OCI-M2 (cell line): ENCODE measurements around the gene SEPTIN5.
"Not testable (repeated sequence)": the region's sequence is repeated elsewhere in the genome, so short reads cannot be mapped to it uniquely, and the experiment has no call there.

Source experiments
- DNase-seq: peaks from one replicate; lab custom pipeline; 2025; ENCODE audit not compliant: unreplicated experiment; lab: John Stamatoyannopoulos, UW

Gene SEPTIN5

DNA sequence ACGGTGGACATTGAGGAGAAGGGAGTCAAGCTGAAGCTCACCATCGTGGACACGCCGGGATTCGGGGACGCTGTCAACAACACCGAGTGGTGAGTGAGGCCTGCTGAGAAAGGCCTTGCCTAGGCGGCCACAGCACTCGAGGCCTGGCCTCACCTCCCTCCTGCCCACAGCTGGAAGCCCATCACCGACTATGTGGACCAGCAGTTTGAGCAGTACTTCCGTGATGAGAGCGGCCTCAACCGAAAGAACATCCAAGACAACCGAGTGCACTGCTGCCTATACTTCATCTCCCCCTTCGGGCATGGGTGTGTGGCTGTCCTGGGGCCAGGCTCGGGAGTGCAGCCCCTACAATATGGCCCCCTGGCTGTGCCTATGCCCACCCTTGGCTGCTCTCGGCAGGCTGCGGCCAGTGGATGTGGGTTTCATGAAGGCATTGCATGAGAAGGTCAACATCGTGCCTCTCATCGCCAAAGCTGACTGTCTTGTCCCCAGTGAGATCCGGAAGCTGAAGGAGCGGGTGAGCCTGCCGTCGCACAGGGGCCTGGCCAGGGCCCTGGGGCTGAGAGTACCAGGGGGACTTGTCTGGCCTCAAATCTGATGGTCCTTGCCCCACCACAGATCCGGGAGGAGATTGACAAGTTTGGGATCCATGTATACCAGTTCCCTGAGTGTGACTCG, 6.0 kb downstream of the SEPTIN5 start:
- no peak for DNase-seq

DNA sequence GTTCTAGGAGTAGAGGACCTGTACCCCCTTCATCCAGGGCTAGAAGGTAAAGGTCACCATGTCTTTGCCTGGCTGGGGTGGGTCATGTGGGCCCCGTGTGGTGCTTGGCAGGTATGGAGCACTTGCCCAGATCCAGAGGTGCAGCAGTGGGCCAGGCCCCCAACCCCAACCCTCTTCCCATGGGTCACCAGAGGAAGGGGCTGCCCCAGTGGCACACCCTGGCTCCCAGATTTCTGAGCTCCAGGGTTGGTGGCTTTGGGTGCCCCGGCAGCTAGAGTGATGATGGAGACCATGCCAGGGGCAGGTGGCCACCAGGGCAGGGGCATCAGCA, 6.7 kb downstream of the SEPTIN5 start:
- DNase-seq: no peak

DNA sequence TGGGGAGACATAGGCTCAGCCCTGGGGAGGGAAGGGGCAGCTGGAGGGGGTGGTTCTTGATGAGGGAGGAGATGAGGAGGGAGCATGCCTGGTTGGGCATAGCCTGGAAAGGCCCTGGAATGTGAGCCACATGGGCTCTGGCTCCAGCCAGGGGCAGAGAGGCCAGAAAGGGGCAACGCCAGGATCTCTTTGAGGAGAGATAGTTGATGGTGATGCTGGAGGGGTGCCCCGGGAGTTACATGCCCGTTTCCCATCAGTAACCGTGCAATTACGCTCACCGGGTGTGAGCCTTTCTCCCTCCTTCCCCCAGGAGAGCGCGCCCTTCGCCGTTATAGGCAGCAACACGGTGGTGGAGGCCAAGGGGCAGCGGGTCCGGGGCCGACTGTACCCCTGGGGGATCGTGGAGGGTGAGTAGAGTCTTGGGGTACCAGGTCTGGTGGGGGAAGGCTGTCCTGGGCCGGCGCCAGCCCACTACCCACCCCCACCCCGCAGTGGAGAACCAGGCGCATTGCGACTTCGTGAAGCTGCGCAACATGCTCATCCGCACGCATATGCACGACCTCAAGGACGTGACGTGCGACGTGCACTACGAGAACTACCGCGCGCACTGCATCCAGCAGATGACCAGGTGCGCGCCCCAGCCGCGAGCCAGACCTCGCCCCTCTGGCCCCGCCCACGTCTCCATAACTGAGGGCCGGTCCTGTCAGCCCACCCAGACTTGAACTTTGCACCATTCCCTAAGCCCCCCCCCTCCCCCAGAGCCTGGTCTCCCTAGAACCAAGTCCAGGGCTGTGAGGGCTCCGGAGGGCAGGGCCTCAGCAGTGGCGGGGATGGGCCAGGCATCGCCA, 7.3 kb downstream of the SEPTIN5 start:
- no peak for DNase-seq

GRCh38 chr22:19722178-19722981, 8.1 kb downstream of the SEPTIN5 start:
- no peak for DNase-seq

- no peak for DNase-seq
Observed at GRCh38 chr22:19722982-19723231, 8.6 kb downstream of the SEPTIN5 start.

GRCh38 chr22:19723232-19723982, 9.1 kb downstream of the SEPTIN5 start, which contains the start of gene GP1BB:
TSS of gene GP1BB (plus strand) at chr22:19723539. CDS start at chr22:19723570, 31 bp downstream.
- DNase-seq: peak; percentile 23

DNA sequence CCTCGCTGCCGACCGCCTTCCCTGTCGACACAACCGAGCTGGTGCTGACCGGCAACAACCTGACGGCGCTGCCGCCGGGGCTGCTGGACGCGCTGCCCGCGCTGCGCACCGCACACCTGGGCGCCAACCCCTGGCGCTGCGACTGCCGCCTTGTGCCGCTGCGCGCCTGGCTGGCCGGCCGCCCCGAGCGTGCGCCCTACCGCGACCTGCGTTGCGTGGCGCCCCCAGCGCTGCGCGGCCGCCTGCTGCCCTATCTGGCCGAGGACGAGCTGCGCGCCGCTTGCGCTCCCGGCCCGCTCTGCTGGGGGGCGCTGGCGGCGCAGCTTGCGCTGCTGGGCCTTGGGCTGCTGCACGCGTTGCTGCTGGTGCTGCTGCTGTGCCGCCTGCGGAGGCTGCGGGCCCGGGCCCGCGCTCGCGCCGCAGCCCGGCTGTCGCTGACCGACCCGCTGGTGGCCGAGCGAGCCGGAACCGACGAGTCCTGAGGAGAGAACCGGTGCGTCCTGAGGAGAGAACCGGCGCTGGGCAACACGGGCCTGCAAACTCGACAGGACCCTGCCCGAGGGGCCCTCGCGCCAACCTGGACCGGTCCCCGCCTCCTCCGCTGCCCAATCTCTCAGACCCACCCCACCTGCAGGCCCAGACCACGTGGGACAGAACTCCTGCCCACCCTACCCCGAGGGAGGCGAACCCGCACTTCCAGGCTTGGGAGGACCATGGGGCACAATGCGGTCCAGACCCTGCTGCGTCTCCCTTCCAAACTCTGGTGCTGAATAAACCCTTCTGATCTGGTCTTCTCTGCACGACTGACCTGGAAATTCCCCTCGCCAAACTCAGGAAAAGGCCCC, 9.9 kb downstream of the SEPTIN5 start:
- no peak for DNase-seq

GRCh38 chr22:19724927-19725661, 10.8 kb downstream of the SEPTIN5 start:
- DNase-seq: no peak

- not testable (repeated sequence) for DNase-seq
Observed at GRCh38 chr22:19726064-19726788, 11.9 kb downstream of the SEPTIN5 start.

GRCh38 chr22:19727310-19728150, 13.2 kb downstream of the SEPTIN5 start:
- no peak for DNase-seq

DNA sequence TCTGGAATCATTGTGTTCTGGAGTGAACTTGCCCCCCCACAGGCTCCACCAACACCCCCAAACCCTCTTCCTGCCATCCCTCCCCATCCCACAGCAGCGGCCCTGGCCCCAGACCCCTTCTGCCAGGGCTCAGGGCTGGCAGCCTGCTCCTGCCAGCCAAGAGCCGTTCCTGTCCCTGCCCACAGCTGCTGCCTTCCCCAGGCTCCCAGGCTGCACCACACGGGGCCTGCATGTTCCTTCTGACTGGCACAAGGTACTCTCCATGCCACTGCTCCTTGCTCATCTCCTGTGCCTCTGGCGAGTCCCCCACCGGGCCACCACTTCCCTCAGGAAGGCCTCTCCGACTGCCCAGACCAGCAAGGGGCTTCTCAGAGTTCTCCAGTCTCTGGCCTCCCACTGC, 14.0 kb downstream of the SEPTIN5 start:
- DNase-seq: no peak

DNA sequence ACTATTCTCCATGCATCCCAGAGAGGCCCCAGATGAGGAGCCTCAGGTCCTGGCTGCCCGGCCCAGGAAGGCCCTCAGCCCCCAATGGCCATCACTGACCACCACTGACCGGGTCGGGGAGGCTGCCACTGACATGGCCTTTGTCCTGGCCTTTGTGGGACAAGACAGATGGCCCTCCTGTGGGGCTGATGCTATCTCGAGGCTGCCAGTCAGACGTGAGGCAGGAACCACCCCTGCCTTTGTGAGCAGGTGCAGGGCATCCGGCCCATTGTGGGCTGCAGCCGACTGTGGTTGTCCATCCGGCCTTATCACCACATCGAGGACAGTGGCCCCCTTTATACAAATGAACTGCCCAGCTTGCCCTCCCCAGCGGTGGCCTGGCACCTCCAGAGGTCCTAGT, 14.5 kb downstream of the SEPTIN5 start:
- DNase-seq: no peak

DNA sequence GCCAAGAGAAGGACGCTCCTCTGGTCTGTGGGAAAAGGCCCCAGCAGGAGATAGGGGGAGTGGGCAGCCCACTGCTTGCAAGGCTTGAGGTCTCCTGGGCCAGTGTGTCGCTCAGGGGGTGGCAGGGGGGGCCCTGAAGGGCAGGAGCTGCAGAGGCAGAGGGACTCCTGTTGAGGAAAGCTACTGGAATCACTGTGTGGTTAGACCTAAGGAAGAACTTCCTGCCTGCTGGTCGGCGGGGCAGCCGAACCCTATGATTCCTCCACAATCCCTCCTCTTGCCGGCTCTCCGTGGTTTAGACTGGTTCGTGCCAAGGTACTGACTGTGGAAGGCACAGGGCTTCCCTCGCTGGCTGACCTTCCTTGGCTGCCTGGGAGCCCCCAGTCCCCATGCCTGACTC, 15.2 kb downstream of the SEPTIN5 start:
- no peak for DNase-seq

- no peak for DNase-seq
Observed at GRCh38 chr22:19730198-19730597, 15.9 kb downstream of the SEPTIN5 start.

- DNase-seq: peak; percentile 10
Observed at GRCh38 chr22:19730655-19731360, 16.5 kb downstream of the SEPTIN5 start.

DNA sequence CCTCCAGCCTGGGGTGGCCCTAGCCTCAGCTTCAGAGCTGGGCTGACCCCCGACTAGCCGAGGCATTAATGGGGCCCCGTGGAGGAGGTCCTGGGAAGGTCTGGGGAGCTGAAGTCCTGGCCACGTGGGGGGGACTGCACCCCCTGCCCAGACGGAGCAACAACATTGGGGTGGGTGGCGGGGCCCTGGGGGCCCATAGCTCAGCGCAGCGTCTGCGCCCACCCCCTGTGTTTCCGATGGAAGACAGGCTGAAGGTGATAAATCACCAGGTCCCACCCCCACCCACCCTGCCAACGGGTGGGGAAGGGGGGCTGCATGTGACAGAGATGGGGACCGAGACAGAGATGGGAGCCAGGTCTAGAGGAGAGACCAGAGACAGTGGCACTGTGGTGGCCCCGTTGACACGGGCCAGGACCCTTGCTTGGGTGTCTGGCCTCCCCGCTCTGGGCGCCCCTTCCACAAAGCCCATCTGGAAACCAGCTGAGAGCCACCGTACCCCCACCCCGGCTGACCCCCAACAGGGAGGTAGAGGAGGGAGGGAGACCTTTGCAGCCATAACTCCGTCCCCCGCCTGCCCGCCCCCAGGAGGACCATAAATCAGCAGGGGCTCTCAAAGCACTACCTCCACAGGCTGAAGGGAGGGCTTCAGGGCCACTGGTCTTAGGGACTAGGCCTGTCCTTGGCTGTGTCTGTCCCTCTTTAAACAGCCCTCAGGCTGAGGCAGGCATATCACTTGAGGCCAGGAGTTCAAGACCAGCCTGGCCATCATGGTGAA, 17.2 kb downstream of the SEPTIN5 start:
- no peak for DNase-seq
